Glomerular visceral epithelial cell (primary cell): ENCODE data around the gene TAS2R3.
"Not testable (repeated sequence)": the region's sequence is repeated elsewhere in the genome, so short reads cannot be mapped to it uniquely, and the experiment has no call there.

Source experiments
- DNase-seq: peaks from one replicate; pipeline ENCODE4 v3.0.0-alpha.2; 2016; ENCODE audit errors: extremely low spot score

The TAS2R3 gene, protein sequence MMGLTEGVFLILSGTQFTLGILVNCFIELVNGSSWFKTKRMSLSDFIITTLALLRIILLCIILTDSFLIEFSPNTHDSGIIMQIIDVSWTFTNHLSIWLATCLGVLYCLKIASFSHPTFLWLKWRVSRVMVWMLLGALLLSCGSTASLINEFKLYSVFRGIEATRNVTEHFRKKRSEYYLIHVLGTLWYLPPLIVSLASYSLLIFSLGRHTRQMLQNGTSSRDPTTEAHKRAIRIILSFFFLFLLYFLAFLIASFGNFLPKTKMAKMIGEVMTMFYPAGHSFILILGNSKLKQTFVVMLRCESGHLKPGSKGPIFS

DNA sequence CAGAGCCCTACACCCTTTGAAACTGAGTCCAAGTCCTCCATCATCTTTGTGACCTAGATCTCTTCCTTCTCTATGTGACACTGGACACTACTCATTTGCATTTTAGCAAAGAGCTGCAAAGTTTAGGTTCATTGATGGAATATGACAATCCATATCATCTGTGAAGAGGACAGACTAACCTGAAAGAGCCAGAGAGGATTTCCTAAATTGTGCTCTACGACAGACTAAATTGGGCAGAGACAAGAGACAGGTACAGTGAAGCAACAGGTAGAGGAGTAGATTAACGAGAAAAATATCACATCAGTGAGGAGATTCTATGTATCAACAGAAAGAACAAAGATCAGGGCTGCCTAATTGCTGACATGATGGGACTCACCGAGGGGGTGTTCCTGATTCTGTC is at the start of gene TAS2R3:
TAS2R3 (plus strand) TSS at position 301 of the 400 bp plus-strand sequence; CDS start at position 363, 62 bp downstream.
- DNase-seq, result no peak

DNA sequence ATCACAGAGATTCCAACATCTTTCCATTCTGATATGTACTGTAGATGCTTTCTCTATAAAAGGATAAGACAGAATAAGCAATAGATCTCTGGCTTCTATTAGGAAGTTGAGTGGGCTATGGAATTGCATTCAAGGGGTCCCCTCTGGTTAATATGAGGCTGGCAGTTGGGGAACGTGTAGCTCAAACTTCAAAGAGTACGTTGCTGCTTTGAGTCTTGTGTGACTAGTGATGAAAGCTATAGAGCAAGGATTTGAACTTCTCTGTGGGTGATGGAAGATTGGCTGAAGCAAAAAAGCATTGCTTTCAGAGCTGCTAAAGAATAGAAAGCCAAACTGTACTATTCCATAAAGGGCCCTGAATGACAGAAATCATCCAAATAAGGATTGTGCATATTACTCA is 49.3 kb upstream of the TAS2R3 start:
- no peak for DNase-seq

DNA sequence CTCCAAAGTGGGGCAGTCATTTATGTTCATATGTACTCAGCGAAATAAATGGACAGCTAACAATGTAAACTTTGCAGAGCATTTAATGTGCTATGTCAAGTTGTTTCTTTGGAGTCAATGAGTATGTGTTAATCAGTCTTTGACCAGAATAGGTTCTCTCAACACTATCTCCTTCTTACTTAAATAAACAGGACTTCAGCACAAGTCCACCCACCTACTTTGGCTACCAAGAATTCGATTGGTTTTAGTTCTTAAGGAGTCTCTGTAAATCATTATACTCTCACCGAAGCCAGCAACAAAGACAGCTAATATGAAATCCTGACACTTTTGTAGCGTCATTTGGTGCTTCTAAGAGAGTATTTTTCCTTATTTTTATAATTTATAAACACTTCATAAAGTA is 48.9 kb upstream of the TAS2R3 start:
- no peak for DNase-seq

DNA sequence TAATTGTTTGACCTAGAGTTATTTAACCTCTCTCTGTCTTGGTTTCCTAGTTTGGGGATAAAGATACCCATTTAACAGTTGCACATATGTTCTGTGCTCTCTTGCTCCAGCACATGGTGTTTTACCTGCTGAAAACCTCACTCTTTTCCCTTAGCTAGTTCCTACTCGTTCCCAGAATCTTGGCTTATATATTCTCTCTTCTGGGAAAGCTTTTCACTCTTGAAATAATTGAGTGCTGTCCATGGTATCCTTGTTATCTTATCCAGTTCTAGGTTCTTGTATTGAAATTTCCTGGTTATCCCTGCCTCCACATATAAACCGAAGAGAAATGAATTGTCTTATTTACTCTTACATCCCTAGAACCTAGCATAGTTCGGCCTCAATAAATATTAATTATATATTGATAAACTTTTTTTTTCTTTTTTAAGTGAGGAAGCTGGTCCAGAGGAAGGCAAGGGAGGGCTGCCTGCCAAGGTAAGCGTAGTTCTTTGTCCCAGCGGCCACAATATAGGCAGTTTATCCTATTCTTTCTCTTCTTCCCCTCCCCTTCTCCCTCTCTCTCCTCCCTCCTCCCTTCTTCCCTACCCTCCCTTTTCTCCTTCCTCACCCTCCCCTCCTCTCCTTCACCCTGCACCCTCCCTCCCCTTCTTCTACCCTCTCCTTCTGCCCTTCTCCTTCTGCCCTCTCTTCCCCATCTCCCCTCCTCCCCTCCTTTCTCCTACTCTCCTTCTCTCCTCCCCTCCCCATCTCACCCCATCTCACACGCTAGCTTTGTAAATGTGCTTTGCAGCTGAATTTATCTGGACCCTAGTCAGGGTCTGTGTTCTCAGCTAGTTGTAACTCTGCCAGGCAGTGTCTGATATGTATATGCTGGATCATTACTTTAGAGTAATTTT is 47.9 kb upstream of the TAS2R3 start:
- no peak for DNase-seq

DNA sequence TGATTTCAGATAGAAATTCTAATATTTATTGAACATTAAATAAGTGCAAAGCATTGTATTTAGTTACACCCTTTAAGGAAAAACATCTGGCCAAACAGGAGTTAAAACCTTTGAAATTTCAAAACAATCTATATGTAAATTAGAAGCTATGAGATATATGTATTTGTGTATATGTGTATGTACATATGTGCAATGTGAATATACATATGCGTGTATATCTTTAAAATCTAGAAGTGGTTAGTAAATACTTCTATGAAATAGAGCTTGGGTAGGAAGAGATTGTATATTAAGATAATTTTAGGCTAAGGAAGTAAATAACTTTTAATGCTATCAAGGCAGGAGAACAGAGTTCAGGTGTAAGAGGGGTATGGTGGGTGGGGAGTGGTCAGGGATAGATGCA is 46.4 kb upstream of the TAS2R3 start:
- DNase-seq, result no peak

DNA sequence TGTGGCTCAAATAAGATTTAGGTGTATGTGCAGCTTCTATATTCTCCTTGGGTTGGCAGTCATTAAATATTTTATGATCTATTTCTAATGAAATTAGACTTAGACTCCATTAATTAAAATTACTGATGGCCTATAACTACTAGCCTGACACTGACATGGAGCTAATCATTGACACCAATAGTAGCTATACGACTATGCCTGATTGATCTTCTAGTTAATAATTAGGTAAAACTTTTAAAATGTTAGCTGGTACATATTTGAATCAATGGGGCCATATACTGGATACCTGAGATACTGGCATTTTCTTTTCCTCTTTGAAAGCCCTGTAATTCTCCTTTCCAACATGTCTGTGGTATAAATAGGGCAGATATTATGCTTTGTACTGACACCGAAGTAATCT is 41.4 kb upstream of the TAS2R3 start:
- no peak for DNase-seq

DNA sequence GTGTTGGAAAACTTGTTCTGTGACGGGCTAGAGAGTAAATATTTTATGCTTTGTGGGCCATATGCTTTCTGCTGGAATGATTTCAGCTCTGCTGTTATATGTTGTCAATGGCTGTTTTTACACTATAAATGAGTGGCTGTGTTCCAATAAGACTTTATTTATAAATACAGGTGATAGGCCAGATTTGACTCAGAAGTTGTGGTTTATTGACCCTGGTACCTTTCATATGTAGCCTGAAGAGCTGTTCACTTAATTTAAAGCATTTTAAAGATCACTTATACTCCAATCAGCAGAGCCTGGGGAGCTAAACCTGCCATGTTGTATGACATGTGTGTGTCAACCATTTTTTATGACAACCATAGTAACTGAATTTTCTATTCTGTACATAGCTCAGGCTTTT is 34.9 kb upstream of the TAS2R3 start:
- DNase-seq, result no peak

DNA sequence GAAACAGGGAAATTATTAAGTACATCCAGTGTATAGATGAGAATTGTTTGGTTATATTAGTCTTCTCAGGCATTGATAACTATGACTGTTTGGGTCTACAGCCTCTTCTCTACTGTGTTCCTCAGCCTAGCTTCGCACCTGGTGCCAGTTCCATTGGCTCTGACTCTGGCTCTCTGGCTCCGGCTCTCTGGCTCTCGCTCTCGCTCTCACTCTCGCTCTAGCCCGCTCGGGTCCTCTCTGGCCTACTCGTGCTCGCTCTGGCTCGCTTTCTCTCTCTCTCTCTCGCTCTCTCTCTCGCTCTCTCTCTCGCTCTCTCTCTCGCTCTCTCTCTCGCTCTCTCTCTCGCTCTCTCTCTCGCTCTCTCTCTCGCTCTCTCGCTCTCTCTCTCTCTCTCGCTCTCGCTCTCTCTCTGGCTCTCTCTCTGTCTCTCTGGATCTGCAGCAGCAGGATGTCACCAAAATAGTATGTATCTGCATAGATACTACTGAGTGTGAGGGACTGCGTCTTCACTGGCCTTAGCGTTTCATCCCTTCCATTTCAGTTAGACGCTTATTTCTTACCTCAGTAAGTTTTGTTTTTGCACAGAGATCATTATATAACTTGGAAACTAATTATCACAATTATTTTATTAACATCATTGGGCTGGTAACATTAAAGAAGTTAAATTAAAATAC is 32.3 kb upstream of the TAS2R3 start:
- DNase-seq, result no peak

DNA sequence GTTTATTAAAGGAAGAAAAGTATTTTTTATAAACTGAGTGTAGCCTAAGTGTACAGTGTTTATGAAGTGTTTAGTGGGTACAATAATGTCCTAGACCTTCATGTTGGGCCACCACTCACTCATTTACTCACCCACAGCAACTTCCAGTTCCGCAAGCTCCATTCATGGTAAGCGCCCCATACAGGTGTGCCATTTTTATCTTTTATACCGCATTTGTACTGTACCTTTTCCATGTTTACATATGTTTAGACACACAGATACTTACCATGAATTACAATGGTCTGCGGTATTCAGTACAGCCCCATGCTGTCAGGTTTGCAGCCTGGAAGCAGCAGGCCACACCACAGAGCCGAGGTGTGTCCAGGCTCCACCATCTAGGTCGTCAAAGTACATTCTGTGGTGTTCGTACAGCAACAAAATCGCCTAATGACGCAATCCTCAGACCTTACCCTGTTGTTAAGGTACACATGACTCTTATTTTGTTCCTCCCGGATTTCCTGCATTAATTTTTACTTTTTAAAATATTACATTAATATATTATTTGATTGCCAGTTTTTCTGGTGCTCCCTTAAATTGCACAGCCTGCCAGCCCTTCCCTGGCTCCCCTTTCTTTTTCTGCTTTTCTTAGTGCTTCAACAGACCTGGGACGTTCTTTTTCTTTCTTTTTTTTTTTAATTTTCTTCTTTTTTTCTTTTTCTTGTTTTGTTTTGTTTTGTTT is 26.6 kb upstream of the TAS2R3 start:
- peak; percentile 26 for DNase-seq

DNA sequence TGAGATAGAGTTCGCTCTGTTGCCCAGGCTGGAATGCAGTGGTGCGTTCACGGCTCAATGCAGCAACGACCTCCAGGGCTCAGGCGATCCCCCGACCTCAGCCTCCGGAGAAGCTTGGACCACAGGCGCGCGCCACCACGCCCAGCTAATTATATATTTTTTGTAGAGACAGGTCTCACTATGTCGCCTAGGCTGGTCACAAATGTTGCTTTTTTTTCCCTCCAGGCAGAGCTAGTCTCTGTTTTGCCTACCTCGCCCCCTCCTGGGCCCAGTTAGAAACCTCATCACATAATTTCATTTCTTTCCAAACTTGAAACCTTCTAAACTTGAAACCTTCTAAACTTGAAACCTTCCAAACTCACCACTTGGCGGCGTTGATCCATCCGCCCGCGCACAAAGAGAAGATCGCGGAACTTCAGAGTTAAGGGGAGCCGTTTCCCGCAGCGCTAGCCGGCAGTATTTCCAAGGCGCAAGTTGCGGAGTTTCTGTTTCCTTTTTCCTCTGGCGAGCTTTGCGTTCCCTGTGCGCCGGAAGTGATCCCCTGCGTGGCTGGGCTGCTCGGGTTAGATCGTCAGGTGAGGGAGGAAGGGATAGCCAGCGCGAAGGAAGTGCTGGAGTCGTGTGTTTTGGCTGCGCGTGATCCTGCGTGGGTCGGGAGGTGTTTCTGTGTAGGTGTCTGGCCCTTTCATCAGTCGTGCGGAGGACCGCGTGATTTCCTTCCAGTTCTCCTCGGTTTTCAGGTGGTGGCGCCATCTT is 25.9 kb upstream of the TAS2R3 start, which contains the start of gene SSBP1:
SSBP1 (plus strand) TSS at position 523 of the 756 bp plus-strand sequence. CDS start 809 bp downstream, outside the sequence.
- DNase-seq, result peak; percentile 95

DNA sequence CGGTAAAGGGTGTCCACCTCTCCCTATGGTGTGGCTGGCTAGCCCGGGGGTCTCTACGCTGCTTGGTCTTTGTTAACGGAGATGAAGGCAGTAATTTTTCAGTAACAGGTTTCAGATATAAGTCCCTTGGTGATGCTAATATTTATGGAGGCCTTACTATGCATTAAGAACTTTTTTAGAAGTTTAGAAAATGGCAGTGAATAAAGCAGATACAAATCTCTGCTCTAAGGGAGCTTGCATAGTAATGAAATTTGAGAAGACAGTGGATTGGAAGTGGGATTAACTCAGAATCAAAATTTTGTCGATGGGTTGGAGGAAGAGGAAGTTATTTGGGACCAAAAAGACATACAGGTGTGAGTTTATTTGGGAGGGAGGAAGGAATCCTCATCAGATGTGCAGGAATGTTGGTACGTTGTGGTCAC is 25.3 kb upstream of the TAS2R3 start:
- no peak for DNase-seq

DNA sequence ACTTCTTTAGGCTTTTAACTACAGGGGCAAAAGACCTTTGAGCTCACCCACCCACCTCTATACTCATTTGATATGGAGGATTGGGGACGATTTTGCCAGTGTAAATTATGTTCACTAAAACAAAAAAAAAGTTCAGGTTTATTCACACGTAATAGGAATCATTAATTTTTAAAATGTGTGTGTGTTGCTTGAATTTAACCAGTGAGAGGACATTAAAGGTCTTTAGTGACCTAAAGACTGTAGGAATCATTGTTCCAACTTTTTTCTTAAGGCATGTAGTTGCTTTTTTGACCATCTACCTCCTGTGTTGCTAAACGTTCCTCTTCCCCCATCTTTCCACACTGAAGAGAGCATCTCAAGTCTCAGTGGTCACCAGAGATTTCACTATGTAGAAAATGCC is 24.6 kb upstream of the TAS2R3 start:
- no peak for DNase-seq

DNA sequence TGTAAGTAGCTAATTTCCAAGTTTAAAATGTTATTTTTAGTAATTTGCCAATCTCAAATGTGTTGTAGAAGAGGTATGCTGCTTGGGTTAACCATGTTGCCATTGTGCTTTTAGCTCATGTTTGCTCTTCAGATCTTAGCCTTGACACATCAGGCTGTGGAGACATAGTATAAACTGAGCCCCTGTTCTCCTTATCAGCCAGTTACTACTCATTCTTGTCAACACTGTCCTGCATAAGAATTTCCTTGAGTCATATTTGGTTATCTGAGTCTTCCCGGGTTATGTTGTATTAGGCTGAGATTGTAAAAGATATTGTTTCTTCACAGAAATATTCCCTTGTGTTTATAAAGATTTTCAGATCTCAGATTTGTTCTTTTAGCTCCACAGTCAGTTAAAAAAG is 21.7 kb upstream of the TAS2R3 start:
- no peak for DNase-seq

DNA sequence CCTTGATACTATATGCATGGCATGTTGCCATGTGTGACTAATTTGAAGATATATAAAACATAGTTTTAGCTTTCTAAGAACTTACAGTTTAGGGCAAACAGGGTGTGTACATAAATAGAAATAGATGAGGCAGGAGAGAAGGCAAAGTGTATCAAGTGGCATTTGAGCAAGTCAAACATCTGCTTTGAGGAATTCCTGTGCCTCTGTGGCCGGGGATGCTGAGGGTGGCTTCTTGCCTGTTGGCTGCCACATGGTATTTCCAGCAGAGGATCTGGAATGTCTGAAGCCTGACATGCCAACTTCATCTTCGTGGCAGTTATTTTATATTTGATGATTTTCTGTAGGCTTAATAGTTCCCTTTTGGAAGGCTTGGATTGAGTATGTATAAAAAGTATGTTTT is 19.8 kb upstream of the TAS2R3 start:
- DNase-seq, result no peak

DNA sequence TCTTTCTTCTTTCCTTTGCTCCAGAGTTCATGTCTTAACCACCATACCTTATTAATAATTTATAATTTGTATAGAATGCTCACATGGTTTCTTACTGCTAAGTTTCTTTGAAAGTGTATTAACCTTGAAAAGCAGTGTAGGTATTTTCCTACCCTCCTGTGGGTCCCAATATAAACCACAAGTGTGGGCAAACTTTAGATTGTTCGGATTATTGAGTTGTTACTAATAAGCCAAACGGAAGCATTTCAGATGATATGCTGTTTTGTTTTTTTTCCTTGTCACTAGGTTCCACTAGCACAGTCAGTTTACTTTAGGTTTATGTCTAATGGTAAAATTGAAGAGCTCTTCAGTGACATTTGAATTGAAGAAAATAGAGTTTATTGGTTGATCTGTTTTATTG is 15.5 kb upstream of the TAS2R3 start:
- DNase-seq, result peak; percentile 53

DNA sequence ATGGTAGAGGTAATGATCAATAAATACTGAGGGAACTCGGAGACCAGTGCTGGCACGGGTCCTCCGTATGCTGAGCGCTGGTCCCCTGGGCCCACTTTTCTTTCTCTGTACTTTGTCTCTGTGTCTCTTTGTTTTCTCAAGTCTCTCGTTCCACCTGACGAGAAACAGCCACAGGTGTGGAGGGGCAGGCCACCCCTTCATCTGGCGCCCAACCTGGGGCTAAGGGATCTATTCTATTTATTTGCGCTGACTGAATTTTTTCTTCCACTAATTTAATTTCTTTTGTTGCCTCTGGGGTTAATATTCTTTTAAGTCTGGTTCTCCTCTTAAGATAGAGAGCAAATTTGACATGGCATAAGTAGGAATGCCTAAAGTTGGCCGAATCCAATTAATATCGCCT is 12.0 kb upstream of the TAS2R3 start:
- not testable (repeated sequence) for DNase-seq

DNA sequence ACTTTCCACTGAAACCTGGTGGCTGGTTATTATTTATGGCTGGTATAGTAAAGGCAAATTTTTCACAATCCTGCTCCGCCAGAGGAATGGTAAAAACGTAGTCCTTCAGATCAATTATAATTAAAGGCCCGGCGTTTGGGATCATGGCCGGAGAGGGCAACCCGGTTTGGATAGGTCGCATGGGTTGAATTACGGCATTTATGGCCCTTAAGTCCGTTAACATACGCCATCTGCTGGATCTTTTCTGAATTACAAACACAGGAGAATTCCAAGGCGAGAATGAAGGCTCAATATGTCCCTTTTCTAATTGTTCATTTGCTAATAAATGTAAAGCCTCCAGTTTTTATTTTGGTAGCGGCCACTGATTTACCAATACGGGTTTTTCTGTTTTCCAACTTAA is 11.3 kb upstream of the TAS2R3 start:
- DNase-seq, result no peak

DNA sequence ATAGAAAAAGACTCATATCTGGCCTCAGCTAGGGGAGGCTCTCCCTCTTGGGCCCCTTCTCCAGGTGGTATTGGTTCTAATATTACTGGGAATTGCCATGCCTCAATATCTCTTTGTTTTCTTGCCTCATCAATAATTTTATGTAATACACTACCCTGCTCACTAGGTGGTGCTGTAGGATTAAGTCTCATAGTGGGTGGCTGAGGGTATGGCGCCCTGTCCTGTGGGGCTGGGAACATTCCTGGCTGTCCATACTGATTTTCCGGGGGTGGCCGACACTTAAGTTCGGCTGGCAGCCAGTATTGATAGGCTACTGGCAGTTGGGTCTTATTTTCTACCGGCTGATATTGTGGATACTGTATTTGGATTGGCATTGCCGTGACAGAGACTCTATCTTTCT is 9.0 kb upstream of the TAS2R3 start:
- peak; percentile 4 for DNase-seq

DNA sequence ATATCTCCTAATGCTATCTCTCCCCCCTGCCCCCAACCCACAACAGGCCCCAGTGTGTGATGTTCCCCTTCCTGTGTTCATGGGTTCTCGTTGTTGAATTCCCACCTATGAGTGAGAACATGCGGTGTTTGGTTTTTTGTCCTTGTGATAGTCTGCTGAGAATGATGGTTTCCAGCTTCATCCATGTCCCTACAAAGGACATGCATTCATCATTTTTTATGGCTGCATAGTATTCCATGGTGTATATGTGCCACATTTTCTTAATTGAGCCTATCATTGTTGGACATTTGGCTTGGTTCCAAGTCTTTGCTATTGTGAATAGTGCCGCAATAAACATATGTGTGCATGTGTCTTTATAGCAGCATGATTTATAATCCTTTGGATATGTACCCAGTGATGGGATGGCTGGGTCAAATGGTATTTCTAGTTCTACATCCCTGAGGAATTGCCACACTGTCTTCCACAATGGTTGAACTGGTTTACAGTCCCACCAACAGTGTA is 6.2 kb downstream of the TAS2R3 start:
- not testable (repeated sequence) for DNase-seq

DNA sequence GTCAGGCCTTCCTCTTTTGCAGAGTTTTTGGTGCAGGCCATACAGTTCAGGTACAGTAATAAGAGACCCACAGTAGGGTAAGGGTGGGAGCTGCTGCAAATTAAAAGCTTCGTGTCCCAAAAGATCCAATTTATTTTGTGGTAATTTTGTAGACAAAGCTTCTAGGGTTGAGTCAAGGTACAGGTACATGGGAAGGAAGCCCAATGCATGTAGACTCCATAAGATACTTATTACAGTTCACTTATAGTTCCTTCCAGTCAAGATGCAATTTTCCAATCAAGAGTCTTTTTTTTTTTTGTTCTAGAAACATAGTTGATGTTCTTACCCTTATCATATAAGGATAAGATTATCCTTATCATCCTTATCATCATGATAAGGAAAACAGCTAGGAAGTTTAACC is 12.5 kb downstream of the TAS2R3 start, which contains the start of gene TAS2R4:
TAS2R4 (plus strand) TSS at position 301 of the 400 bp plus-strand sequence. CDS start 1,815 bp downstream, outside the sequence.
- no peak for DNase-seq
